Right cardiac atrium (tissue), 5 donors: ENCODE data around the gene KRT80. TPM values are rescaled to one million over a fixed set of nuclear protein-coding genes. Genes with fewer than 3 reads are reported as not detected.

Source experiments
- ATAC-seq, 2 donors: fragments of 200-7000 bp; cut with Tn5 transposase; one replicate each; pipeline versions ENCODE4 v1.8.0 to v1.9.1; 2020; ENCODE audit warnings: moderate library complexity in 2 of 2, mild to moderate bottlenecking in 1 of 2
- DNase-seq, 3 donors: peaks; one replicate each; pipeline ENCODE4 v3.0.0-alpha.2; 2020
- H3K27ac ChIP-seq: one replicate; pipeline ENCODE4 v1.5.1; 2013; ENCODE audit warnings: mild to moderate bottlenecking, low read length, control low read depth, moderate library complexity
- H3K27me3 ChIP-seq: one replicate; pipeline ENCODE4 v1.6.1; 2013; ENCODE audit not compliant: control insufficient read depth, insufficient read depth
- H3K4me1 ChIP-seq: one replicate; pipeline ENCODE4 v1.6.1; 2013; ENCODE audit warnings: low read length; ENCODE audit not compliant: control insufficient read depth, insufficient read depth
- H3K4me3 ChIP-seq: one replicate; pipeline ENCODE4 v1.5.1; 2013; ENCODE audit warnings: low read length, control low read depth
- H3K9me3 ChIP-seq: one replicate; pipeline ENCODE4 v1.6.1; 2013; ENCODE audit warnings: low read length; ENCODE audit not compliant: control insufficient read depth
- WGBS: extraction: QIAGEN DNeasy Blood & Tissue Kit; methylation state at CpG from one replicate; pipeline ENCODE4 v1.1.7; 2013; 5-methylcytosine and 5-hydroxymethylcytosine counted together
- intact Hi-C, 4 donors: fragments of 100-400 bp; cut with DNase I; formaldehyde crosslinking; loops; one replicate each; pipeline versions ENCODE4 v1.11.0 to v1.14.0; 2022 to 2023
- polyA plus RNA-seq: library from polyadenylated mRNA; stranded (reverse); fragments of 200-250 nt; gene quantifications from one replicate; pipeline ENCODE4 v1.2.3, GENCODE V29; 2013
- total RNA-seq, 4 donors: library from RNA; stranded (reverse); fragmentation: NEBNext Ultra II Directional; extraction: Animal tissue kit (Norgen Biotek cat#: 25700); gene quantifications; one replicate each; pipeline ENCODE4 v1.2.1, GENCODE V29; 2021
- donor health status: healthy with polysubstance abuse.
- donor health status: DM: no; HTN: yes; CAD: no.
- donor health status: DM: no; HTN: no; CAD: no.
- donor health status: DM: no; HTN: yes; CAD: no; lungs with severe emphysema.
- donor health status: DM: yes; HTN: yes; CAD: no.

The KRT80 gene
- total and polyA plus RNA-seq, 5 donors, result 0.05 to 0.06 TPM; not detected in 3

DNA sequence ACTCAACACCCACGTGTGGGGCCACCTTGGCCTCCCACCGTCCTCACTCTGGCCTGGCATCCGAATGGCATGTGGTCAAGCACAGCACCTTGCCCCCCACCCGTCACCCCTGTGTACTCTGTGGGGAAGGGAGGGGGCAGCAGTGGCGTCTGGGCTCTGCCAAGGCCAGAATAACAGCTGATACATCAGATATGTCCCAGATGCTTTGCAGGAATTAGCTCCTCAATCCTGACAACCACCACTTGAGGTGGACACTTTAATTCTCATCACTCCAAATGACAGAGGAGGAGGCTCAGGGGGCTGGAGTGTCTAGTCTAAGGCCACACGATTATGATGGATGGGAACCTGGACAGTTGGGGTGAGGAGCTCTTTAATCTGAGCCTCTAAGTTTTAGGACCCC lies 1.7 kb upstream of the KRT80 start:
- WGBS, result 64% methylated on average over 6 of the region's 6 CpGs

DNA sequence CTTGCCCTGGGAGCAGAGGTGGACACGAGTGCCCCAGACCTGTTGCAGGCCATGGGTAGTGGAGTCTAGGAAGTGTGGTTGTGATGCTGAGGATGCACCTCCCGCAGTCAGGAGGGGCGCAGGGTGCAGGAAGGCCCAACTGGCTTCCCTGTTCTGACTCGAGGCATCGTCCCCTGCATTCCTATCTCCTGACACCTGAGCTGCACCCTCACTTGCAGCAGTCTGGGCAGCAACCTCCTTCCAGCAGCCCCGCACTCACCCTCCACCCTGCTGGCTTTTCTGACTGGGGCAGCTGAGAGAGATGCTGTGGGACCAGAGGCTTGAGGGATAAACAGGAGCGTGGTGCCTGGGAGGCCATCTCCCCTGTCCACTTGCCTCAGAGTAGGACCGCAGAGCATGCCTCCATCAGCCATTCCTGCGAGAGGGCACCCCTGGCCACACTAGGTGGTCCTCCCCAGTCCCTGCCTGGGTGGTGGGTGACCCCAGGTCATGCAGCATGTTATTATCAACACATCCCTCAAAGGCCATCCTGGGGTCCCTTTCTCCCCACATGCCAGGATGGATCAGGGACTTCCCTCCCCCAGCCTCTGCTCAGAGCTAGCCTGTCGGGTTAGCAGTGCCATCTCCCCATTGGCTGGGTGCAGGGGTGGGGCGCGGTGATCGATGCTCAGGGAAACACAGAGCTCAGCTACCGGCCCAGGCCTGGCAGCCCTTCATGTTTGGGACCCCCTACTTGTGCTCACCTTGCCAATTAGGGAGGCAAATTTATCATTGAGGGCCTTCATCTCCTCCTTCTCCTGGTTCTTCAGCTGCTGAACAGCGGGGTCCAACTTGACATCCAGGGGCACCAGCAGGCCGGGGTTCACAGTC lies 719 bp downstream of the KRT80 start:
- H3K27me3 ChIP-seq, result no peaks in the 10 kb centered on the region
- WGBS, result 80% methylated on average over 16 of the region's 16 CpGs
- H3K4me3 ChIP-seq, result no peak overlapping the region
- H3K9me3 ChIP-seq, result no peaks in the 10 kb centered on the region
- H3K27ac ChIP-seq, result no peak overlapping the region
- no peak for ATAC-seq
- intact Hi-C loops, result no loop called here
- DNase-seq, result peak in 1 of 3 donors; percentile 42
- H3K4me1 ChIP-seq, result peaks cover 12% of the 10 kb centered on the region

More for the DNA sequence above, 1.7 kb upstream of the KRT80 start:
- no peak for ATAC-seq
- Histone ChIP-seq H3K27me3 (no peaks in the 10 kb centered on the region), H3K27ac (no peak overlapping the region), H3K4me1 (peaks cover 12% of the 10 kb centered on the region), H3K9me3 (no peaks in the 10 kb centered on the region), H3K4me3 (no peak overlapping the region)
- intact Hi-C loops, result no loop called here
- DNase-seq, result no peak

- Histone ChIP-seq H3K4me3 (no peak overlapping the region), H3K9me3 (no peaks in the 10 kb centered on the region), H3K27me3 (no peaks in the 10 kb centered on the region), H3K27ac (no peak overlapping the region), H3K4me1 (peaks cover 10% of the 10 kb centered on the region)
- WGBS, result 62% methylated on average over 3 of the region's 3 CpGs
- intact Hi-C loops, result no loop called here
- DNase-seq (peak in 1 of 3 donors; percentile 20), ATAC-seq (no peak)
Observed at GRCh38 chr12:52189376-52190174, 2.2 kb downstream of the KRT80 start.

DNA sequence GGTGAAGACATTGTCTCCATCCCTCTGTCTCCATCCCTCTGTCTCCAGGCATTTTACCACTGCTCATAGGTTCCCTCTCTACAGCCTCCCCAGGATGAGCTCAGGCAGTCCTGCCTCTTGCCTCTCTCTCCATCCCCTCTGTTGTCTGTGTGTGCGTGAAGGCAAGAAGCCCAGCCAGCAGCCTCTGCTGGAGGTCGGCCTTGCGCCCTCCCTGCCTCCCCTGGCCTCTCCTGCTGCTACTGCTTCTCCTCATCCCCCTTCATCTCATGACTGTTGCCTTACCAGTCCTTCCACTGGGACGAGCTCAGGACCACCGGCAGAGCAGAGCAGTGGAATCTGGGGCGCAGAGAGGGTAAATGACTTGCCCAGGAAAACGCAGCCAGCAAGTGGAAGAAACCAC lies 3.2 kb downstream of the KRT80 start:
- no peak overlapping the region for H3K27ac ChIP-seq
- no peak for ATAC-seq
- H3K4me3 ChIP-seq, result no peak overlapping the region
- H3K4me1 ChIP-seq, result peaks cover 7% of the 10 kb centered on the region
- intact Hi-C loops, result no loop called here
- no peaks in the 10 kb centered on the region for H3K27me3 ChIP-seq
- WGBS, result 92% methylated on average over 7 of the region's 7 CpGs
- no peaks in the 10 kb centered on the region for H3K9me3 ChIP-seq
- peak in 1 of 3 donors; percentile 5 for DNase-seq

GRCh38 chr12:52187640-52188039 lies 4.2 kb downstream of the KRT80 start:
- Histone ChIP-seq H3K27me3 (no peaks in the 10 kb centered on the region), H3K9me3 (no peaks in the 10 kb centered on the region), H3K4me1 (no peaks in the 10 kb centered on the region), H3K27ac (no peak overlapping the region), H3K4me3 (no peak overlapping the region)
- 93% methylated on average over 5 of the region's 5 CpGs for WGBS
- intact Hi-C loops, result no loop called here
- ATAC-seq (no peak), DNase-seq (peak in 1 of 3 donors; percentile 3)

DNA sequence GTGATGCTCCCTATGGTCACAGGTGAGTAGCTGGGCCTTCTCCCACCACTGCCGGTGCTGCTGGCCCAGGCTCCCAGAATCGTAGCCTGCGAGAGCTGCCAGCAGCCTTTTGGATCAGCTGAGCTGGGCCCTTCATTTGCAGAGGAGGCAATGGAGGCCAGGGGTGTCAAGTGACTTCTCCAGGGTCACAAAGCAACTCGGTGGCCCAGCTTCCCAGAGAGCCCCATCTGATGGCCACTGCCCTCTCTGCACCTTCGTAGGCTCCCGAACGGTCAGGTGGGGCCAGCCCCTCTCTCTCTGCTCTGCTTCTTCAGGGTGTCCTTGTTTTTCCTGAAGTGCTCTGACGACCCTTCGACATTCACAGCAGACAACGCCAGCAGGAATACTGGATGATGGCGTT lies 4.6 kb downstream of the KRT80 start:
- H3K4me1 ChIP-seq, result no peaks in the 10 kb centered on the region
- 91% methylated on average over 11 of the region's 11 CpGs for WGBS
- H3K27ac ChIP-seq, result no peak overlapping the region
- no peaks in the 10 kb centered on the region for H3K9me3 ChIP-seq
- intact Hi-C loops, result no loop called here
- ATAC-seq, result no peak
- no peak for DNase-seq
- H3K4me3 ChIP-seq, result no peak overlapping the region
- H3K27me3 ChIP-seq, result no peaks in the 10 kb centered on the region

GRCh38 chr12:52186118-52186840 lies 5.5 kb downstream of the KRT80 start:
- H3K4me1 ChIP-seq, result no peaks in the 10 kb centered on the region
- 88% methylated on average over 8 of the region's 8 CpGs for WGBS
- ATAC-seq (no peak), DNase-seq (no peak)
- H3K27me3 ChIP-seq, result no peaks in the 10 kb centered on the region
- no peak overlapping the region for H3K4me3 ChIP-seq
- no peaks in the 10 kb centered on the region for H3K9me3 ChIP-seq
- intact Hi-C loops, result no loop called here
- H3K27ac ChIP-seq, result no peak overlapping the region

DNA sequence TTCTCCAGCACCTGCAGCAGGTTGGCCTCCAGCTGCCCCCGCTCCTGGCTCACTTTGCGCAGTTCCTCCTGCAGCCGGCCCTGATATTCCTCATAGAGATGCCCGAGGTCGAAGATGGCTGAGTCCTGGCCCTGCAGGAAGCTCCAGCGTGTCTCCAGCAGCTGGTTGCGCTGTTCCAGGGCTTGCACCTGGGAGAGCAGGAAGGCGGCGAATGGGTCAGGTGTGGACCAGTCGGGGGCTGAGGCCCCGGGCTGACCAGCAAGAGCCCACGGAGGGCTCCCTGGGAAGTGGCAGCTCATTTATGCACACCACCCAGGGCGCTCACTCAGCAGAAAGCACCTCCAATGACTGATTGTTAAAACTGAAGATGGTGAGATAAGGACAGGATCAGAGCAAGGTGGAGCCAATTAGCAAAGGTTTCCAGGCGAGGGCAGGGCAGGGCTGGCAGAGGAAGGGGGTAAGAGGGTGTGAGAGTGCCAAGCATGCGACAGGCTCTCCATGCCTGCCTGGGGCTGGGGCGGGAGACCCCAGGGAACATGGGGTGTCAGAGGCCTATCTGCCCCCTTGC lies 6.3 kb downstream of the KRT80 start:
- no peaks in the 10 kb centered on the region for H3K9me3 ChIP-seq
- H3K4me1 ChIP-seq, result no peaks in the 10 kb centered on the region
- no peaks in the 10 kb centered on the region for H3K27me3 ChIP-seq
- DNase-seq, result no peak
- H3K4me3 ChIP-seq, result no peak overlapping the region
- no peak for ATAC-seq
- WGBS, result 90% methylated on average over 16 of the region's 16 CpGs
- H3K27ac ChIP-seq, result no peak overlapping the region
- intact Hi-C loops, result no loop called here

- no peak overlapping the region for H3K4me3 ChIP-seq
- H3K27me3 ChIP-seq, result no peaks in the 10 kb centered on the region
- H3K4me1 ChIP-seq, result no peaks in the 10 kb centered on the region
- H3K27ac ChIP-seq, result no peak overlapping the region
- ATAC-seq (no peak), DNase-seq (no peak)
- intact Hi-C loops, result no loop called here
- H3K9me3 ChIP-seq, result no peaks in the 10 kb centered on the region
- WGBS, result 64% methylated on average over 6 of the region's 6 CpGs
Observed at GRCh38 chr12:52184813-52185212, 7.0 kb downstream of the KRT80 start.

- intact Hi-C loops, result no loop called here
- ATAC-seq (no peak), DNase-seq (no peak)
- 88% methylated on average over 8 of the region's 8 CpGs for WGBS
- H3K9me3 ChIP-seq, result no peaks in the 10 kb centered on the region
- no peak overlapping the region for H3K4me3 ChIP-seq
- H3K27me3 ChIP-seq, result no peaks in the 10 kb centered on the region
- H3K4me1 ChIP-seq, result peaks cover 3% of the 10 kb centered on the region
- H3K27ac ChIP-seq, result no peak overlapping the region
Observed at GRCh38 chr12:52183971-52184370, 7.8 kb downstream of the KRT80 start.
